ENCODE results near the gene SPAM1.

DNA sequence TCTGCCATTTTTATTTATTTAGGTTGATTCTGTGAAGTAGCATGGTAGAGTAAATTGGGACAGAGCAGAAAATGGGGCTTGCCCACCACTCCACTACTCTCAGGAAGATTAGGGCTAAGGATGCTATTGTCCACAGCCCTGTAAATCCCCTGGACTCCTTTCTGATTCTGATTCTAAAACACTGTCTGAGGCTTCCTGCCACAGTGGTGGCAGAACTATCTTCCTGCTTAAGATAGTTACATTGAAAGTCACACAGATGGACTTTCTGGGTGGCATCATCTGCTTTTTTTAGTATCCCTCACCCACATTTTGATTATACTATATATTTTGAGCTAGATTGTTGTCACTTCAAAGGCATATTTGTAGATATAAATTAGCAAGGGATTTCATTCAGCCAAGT, 50.0 kb downstream of the SPAM1 start:
- TF ChIP-seq, protein P1, sequence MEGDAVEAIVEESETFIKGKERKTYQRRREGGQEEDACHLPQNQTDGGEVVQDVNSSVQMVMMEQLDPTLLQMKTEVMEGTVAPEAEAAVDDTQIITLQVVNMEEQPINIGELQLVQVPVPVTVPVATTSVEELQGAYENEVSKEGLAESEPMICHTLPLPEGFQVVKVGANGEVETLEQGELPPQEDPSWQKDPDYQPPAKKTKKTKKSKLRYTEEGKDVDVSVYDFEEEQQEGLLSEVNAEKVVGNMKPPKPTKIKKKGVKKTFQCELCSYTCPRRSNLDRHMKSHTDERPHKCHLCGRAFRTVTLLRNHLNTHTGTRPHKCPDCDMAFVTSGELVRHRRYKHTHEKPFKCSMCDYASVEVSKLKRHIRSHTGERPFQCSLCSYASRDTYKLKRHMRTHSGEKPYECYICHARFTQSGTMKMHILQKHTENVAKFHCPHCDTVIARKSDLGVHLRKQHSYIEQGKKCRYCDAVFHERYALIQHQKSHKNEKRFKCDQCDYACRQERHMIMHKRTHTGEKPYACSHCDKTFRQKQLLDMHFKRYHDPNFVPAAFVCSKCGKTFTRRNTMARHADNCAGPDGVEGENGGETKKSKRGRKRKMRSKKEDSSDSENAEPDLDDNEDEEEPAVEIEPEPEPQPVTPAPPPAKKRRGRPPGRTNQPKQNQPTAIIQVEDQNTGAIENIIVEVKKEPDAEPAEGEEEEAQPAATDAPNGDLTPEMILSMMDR (conservative IDR thresholded peaks at IDR 0.05; ENCODE audit: low read depth in 2 of 2) = no peak
- TF ChIP-seq, protein P2, sequence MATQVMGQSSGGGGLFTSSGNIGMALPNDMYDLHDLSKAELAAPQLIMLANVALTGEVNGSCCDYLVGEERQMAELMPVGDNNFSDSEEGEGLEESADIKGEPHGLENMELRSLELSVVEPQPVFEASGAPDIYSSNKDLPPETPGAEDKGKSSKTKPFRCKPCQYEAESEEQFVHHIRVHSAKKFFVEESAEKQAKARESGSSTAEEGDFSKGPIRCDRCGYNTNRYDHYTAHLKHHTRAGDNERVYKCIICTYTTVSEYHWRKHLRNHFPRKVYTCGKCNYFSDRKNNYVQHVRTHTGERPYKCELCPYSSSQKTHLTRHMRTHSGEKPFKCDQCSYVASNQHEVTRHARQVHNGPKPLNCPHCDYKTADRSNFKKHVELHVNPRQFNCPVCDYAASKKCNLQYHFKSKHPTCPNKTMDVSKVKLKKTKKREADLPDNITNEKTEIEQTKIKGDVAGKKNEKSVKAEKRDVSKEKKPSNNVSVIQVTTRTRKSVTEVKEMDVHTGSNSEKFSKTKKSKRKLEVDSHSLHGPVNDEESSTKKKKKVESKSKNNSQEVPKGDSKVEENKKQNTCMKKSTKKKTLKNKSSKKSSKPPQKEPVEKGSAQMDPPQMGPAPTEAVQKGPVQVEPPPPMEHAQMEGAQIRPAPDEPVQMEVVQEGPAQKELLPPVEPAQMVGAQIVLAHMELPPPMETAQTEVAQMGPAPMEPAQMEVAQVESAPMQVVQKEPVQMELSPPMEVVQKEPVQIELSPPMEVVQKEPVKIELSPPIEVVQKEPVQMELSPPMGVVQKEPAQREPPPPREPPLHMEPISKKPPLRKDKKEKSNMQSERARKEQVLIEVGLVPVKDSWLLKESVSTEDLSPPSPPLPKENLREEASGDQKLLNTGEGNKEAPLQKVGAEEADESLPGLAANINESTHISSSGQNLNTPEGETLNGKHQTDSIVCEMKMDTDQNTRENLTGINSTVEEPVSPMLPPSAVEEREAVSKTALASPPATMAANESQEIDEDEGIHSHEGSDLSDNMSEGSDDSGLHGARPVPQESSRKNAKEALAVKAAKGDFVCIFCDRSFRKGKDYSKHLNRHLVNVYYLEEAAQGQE (IDR thresholded peaks at IDR 0.05; ENCODE audit: unreplicated experiment) = no peak
- TF ChIP-seq EZH2 (IDR thresholded peaks at IDR 0.05; ENCODE audit: low read depth, unreplicated experiment) (no peak), EZH2phosphoT487 (IDR thresholded peaks at IDR 0.05; ENCODE audit: unreplicated experiment) (no peak), CREB1 (CRISPR knock-in tag; IDR thresholded peaks at IDR 0.05; ENCODE audit: low read depth) (no peak), POLR2AphosphoS5 (IDR thresholded peaks at IDR 0.05; ENCODE audit: low read depth) (no peak)
- TF ChIP-seq, protein P3, sequence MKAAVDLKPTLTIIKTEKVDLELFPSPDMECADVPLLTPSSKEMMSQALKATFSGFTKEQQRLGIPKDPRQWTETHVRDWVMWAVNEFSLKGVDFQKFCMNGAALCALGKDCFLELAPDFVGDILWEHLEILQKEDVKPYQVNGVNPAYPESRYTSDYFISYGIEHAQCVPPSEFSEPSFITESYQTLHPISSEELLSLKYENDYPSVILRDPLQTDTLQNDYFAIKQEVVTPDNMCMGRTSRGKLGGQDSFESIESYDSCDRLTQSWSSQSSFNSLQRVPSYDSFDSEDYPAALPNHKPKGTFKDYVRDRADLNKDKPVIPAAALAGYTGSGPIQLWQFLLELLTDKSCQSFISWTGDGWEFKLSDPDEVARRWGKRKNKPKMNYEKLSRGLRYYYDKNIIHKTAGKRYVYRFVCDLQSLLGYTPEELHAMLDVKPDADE (IDR thresholded peaks at IDR 0.05) = no peak
